Caco-2 (cell line): ENCODE data around the gene FILIP1. TPM values are rescaled to one million over a fixed set of nuclear protein-coding genes. Genes with fewer than 3 reads are reported as not detected.

Experiments used
- BruUV-seq: library from RNA; stranded (reverse); fragments of 400-500 nt; replicated peaks from 2 replicates; lab custom pipeline; 2021; lab: Mats Ljungman, UMichigan
- CTCF ChIA-PET: fragments of 300-600 bp; sonication (Branson Sonifier 250); formaldehyde crosslinking; loops from one replicate; lab custom pipeline; 2022; ENCODE audit warnings: antibody characterized with exemption; lab: Charles Lee
- POLR2A ChIA-PET: fragments of 300-600 bp; sonication (Branson Sonifier 250); formaldehyde crosslinking; loops from one replicate; lab custom pipeline; 2022; ENCODE audit warnings: antibody characterized with exemption; lab: Charles Lee
- DNase-seq, 2 experiments: peaks; one replicate each; pipeline versions ENCODE4 v3.0.0 to v3.0.0-alpha.2; 2020 to 2022
- H3K27me3 ChIP-seq: replicated peaks from 2 replicates; pipeline ENCODE4 v1.6.0; 2011; ENCODE audit warnings: low read length; ENCODE audit not compliant: control insufficient read depth, insufficient read depth
- H3K36me3 ChIP-seq: 2 replicates; pipeline ENCODE4 v1.5.1; 2011; ENCODE audit warnings: low read length; ENCODE audit not compliant: control insufficient read depth, insufficient read depth
- H3K4me1 ChIP-seq: fragments of 250-450 bp; sonication (Bioruptor Pico); 2 replicates; pipeline ENCODE4 v1.5.1; 2020; ENCODE audit warnings: mild to moderate bottlenecking
- H3K4me3 ChIP-seq: 2 replicates; pipeline ENCODE4 v1.5.1; 2011; ENCODE audit warnings: low read depth, mild to moderate bottlenecking, control low read depth, low read length
- H3K9me3 ChIP-seq: fragments of 250-450 bp; sonication (Bioruptor Pico); 2 replicates; pipeline ENCODE4 v1.5.1; 2020; ENCODE audit warnings: mild to moderate bottlenecking, moderate library complexity
- H3K27ac Mint-ChIP-seq: one replicate; pipeline ENCODE4 v1.8.0; 2022; ENCODE audit warnings: mixed read lengths; ENCODE audit not compliant: unreplicated experiment
- H3K27me3 Mint-ChIP-seq: one replicate; pipeline ENCODE4 v1.8.0; 2022; ENCODE audit warnings: mixed read lengths; ENCODE audit not compliant: insufficient read depth, unreplicated experiment
- H3K36me3 Mint-ChIP-seq: one replicate; pipeline ENCODE4 v1.8.0; 2022; ENCODE audit warnings: mild to moderate bottlenecking, mixed read lengths; ENCODE audit not compliant: insufficient read depth, unreplicated experiment
- H3K4me1 Mint-ChIP-seq: one replicate; pipeline ENCODE4 v1.8.0; 2022; ENCODE audit warnings: low read depth, mixed read lengths; ENCODE audit not compliant: unreplicated experiment
- H3K4me3 Mint-ChIP-seq: one replicate; pipeline ENCODE4 v1.8.0; 2022; ENCODE audit warnings: mild to moderate bottlenecking, moderate library complexity, mixed read lengths; ENCODE audit not compliant: unreplicated experiment
- H3K9me3 Mint-ChIP-seq: one replicate; pipeline ENCODE4 v1.8.0; 2022; ENCODE audit warnings: mixed read lengths; ENCODE audit not compliant: unreplicated experiment
- intact Hi-C: fragments of 100-400 bp; cut with micrococcal nuclease; formaldehyde crosslinking; loops from one replicate; pipeline ENCODE4 v1.10.0; 2022; ENCODE audit not compliant: unreplicated experiment
- total RNA-seq: library from RNA; stranded (reverse); gene quantifications from 2 replicates; pipeline ENCODE4 v1.2.3, GENCODE V29; 2022
- TF ChIP-seq, protein P1 (sequence below), 2 experiments: fragments of 200-600 bp in 1 of 2; IDR thresholded peaks; 1 replicate in 1 of 2; 2 replicates in 1 of 2; pipeline versions ENCODE4 v1.5.1 to v1.8.0; 2011 to 2022; ENCODE audit warnings: antibody characterized with exemption in 1 of 2, control low read depth in 1 of 2, inconsistent platforms in 1 of 2, low read depth in 1 of 2, low read length in 1 of 2, mild to moderate bottlenecking in 1 of 2, moderate library complexity in 1 of 2; ENCODE audit not compliant: insufficient read depth in 1 of 2, severe bottlenecking in 1 of 2, unreplicated experiment in 1 of 2

Gene FILIP1
- total RNA-seq, 1 experiment from 2014 or later, result 0.07 TPM

DNA sequence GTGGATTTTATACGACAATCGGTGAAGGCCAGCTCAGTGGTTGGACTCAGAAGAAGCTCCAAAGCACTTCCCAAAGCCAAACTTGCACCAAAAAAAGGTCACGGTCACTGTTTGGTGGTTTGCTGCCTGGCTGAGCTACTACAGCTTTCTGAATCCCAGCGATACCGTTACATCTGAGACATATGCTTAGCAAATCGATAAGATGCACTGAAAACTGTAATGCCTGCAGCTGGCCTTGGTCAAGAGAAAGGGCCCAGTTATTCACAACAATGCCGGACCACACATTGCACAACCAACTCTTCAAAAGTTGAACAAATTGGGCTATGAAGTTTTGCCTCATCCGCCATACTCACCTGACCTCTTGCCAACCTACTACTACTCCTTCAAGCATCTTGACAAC is 70.2 kb downstream of the FILIP1 start:
- H3K36me3 Mint-ChIP-seq, result no peaks in the 10 kb centered on the region
- no peak for DNase-seq
- H3K9me3 ChIP-seq, result peaks cover 3% of the 10 kb centered on the region; the same call in 1 of the 2 replicates
- H3K27me3 ChIP-seq, result no peaks in the 10 kb centered on the region
- H3K9me3 Mint-ChIP-seq, result no peaks in the 10 kb centered on the region
- ChIA-PET CTCF (no interaction called here), POLR2A (no interaction called here)
- peaks cover 10% of the 10 kb centered on the region for H3K27me3 Mint-ChIP-seq
- TF ChIP-seq, protein P1, sequence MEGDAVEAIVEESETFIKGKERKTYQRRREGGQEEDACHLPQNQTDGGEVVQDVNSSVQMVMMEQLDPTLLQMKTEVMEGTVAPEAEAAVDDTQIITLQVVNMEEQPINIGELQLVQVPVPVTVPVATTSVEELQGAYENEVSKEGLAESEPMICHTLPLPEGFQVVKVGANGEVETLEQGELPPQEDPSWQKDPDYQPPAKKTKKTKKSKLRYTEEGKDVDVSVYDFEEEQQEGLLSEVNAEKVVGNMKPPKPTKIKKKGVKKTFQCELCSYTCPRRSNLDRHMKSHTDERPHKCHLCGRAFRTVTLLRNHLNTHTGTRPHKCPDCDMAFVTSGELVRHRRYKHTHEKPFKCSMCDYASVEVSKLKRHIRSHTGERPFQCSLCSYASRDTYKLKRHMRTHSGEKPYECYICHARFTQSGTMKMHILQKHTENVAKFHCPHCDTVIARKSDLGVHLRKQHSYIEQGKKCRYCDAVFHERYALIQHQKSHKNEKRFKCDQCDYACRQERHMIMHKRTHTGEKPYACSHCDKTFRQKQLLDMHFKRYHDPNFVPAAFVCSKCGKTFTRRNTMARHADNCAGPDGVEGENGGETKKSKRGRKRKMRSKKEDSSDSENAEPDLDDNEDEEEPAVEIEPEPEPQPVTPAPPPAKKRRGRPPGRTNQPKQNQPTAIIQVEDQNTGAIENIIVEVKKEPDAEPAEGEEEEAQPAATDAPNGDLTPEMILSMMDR (IDR thresholded peaks at IDR 0.05; ENCODE audit: insufficient read depth in 1 of 2, low read depth in 1 of 2, low read length in 1 of 2, severe bottlenecking in 1 of 2, unreplicated experiment in 1 of 2), result no peak
- no peak overlapping the region for H3K4me3 Mint-ChIP-seq
- H3K4me1 Mint-ChIP-seq, result no peaks in the 10 kb centered on the region
- H3K36me3 ChIP-seq, result no peaks in the 10 kb centered on the region
- BruUV-seq, result no TSS peak
- H3K4me3 ChIP-seq, result no peak overlapping the region
- no peaks in the 10 kb centered on the region for H3K4me1 ChIP-seq
- intact Hi-C loops, result no loop called here
- no peak overlapping the region for H3K27ac Mint-ChIP-seq

DNA sequence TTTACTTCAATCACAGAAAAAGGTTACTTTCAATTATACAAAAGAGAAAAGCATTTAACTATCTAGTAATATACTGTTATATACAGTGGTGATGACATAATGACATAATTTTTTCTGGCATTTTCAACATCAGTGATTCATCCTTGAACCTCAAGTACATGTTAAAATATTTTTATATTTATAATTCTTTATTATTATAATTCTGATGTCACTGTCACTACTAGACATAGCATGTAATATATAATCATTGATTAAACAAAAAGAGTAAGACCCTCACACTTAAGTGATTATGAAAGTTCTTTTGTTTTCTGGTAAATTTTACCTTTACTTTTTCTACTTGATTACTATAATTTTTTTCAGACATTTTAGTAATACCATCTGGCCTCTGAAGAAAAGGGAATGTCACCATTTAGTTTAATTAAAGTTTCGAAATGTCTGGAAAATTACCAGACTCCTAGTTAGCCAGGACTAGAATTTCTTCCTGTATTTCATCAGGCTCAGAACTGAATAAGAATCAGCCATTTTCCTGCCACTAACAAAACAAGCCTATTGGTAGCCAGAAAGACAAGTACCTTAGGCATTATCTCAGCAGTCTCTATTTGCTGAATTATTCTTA is 71.5 kb downstream of the FILIP1 start:
- ChIA-PET POLR2A (no interaction called here), CTCF (no interaction called here)
- intact Hi-C loops, result no loop called here
- Histone ChIP-seq H3K4me1 (no peaks in the 10 kb centered on the region), H3K36me3 (no peaks in the 10 kb centered on the region), H3K27me3 (no peaks in the 10 kb centered on the region), H3K4me3 (no peak overlapping the region), H3K9me3 (peaks cover 3% of the 10 kb centered on the region; the same call in 1 of the 2 replicates)
- no TSS peak for BruUV-seq
- H3K27me3 Mint-ChIP-seq, result peaks cover 7% of the 10 kb centered on the region
- no peaks in the 10 kb centered on the region for H3K4me1 Mint-ChIP-seq
- H3K27ac Mint-ChIP-seq, result no peak overlapping the region
- no peak for DNase-seq
- TF ChIP-seq, protein P1 (IDR thresholded peaks at IDR 0.05; ENCODE audit: insufficient read depth in 1 of 2, low read depth in 1 of 2, low read length in 1 of 2, severe bottlenecking in 1 of 2, unreplicated experiment in 1 of 2), result no peak
- no peak overlapping the region for H3K4me3 Mint-ChIP-seq
- no peaks in the 10 kb centered on the region for H3K36me3 Mint-ChIP-seq
- H3K9me3 Mint-ChIP-seq, result no peaks in the 10 kb centered on the region

DNA sequence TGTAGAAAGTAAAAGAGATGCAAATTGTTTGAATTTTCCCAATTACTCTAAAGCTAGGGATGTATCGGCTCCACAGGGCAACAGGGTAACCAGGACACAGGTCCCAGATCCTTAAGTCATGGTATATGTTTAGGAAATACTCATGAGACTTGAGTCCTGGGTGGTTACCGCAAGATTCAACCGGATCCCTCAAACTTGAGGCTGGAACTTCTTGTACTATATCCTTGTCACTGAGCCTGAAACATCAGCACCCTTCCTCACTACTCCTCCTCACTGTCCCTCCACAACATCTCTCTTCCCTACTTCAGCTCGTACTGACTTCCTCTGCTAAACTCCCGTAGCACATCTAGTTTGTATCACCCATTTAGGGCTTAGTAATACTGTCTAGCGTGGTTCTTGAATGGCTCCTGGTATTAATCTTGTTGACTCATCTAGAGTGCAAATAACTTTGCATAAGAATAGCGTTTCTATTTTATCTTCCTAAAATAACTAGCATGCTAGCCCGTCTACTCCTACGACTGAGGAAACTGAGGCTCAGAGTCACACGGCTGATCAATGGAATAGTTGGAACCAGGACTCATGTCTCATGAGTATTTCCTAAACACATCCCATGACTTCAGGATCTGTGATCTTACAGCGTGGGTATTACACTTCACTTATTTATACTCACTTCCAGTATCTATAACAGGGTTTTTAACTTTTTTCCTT is 72.1 kb downstream of the FILIP1 start:
- Histone ChIP-seq H3K27me3 (no peaks in the 10 kb centered on the region), H3K4me3 (no peak overlapping the region), H3K36me3 (no peaks in the 10 kb centered on the region), H3K4me1 (no peaks in the 10 kb centered on the region), H3K9me3 (peaks cover 3% of the 10 kb centered on the region; the same call in 1 of the 2 replicates)
- Mint-ChIP-seq H3K9me3 (no peaks in the 10 kb centered on the region), H3K4me3 (no peak overlapping the region), H3K27me3 (peaks cover 6% of the 10 kb centered on the region), H3K4me1 (no peaks in the 10 kb centered on the region), H3K36me3 (no peaks in the 10 kb centered on the region), H3K27ac (no peak overlapping the region)
- CTCF ChIA-PET, result no interaction called here
- TF ChIP-seq, protein P1 (IDR thresholded peaks at IDR 0.05; ENCODE audit: insufficient read depth in 1 of 2, low read depth in 1 of 2, low read length in 1 of 2, severe bottlenecking in 1 of 2, unreplicated experiment in 1 of 2), result no peak
- BruUV-seq, result no TSS peak
- no peak for DNase-seq
- intact Hi-C loops, result no loop called here
- POLR2A ChIA-PET, result no interaction called here
